Activated CD8-positive, alpha-beta memory T cell treated with anti-CD3 and anti-CD28 coated beads, Interleukin-2, amount 10 ng/mL, durations not matched to agents 7 days and 5 days (primary cell): ENCODE data around the gene MAPK10. TPM values are rescaled to one million over a fixed set of nuclear protein-coding genes. Genes with fewer than 3 reads are reported as not detected.

Source experiments
- ATAC-seq: fragments of 150-1000 bp; cut with Tn5 transposase; one replicate; pipeline ENCODE4 v1.10.0; 2021; ENCODE audit warnings: moderate library complexity
- CTCF ChIA-PET: fragments of 350-600 bp; sonication (Branson Sonifier 250); formaldehyde crosslinking; loops from one replicate; lab custom pipeline; 2021; ENCODE audit warnings: antibody characterized with exemption; lab: Charles Lee
- DNase-seq: peaks from one replicate; pipeline ENCODE4 v3.0.0-alpha.2; 2020
- H3K27ac Mint-ChIP-seq: one replicate; pipeline ENCODE4 v1.8.0; 2021; ENCODE audit warnings: mild to moderate bottlenecking, mixed read lengths
- H3K27me3 Mint-ChIP-seq: one replicate; pipeline ENCODE4 v1.8.0; 2021; ENCODE audit warnings: mixed read lengths
- H3K36me3 Mint-ChIP-seq: one replicate; pipeline ENCODE4 v1.8.0; 2021; ENCODE audit warnings: mild to moderate bottlenecking, mixed read lengths
- H3K4me1 Mint-ChIP-seq: one replicate; pipeline ENCODE4 v1.8.0; 2021; ENCODE audit warnings: mixed read lengths
- H3K4me3 Mint-ChIP-seq: one replicate; pipeline ENCODE4 v1.8.0; 2021; ENCODE audit warnings: mild to moderate bottlenecking, moderate library complexity, mixed read lengths
- H3K9me3 Mint-ChIP-seq: one replicate; pipeline ENCODE4 v1.8.0; 2022; ENCODE audit warnings: low read depth, mixed read lengths
- total RNA-seq, 2 experiments: library from RNA; stranded (reverse); gene quantifications; one replicate each; pipeline ENCODE4 v1.2.3, GENCODE V29; 2021

MAPK10 gene
- total RNA-seq, 2 experiments from 2014 or later, result not detected

GRCh38 chr4:85942107-85942506, 417.7 kb downstream of the MAPK10 start:
- no peaks in the 10 kb centered on the region for H3K4me1 Mint-ChIP-seq
- no peak overlapping the region for H3K4me3 Mint-ChIP-seq
- no peaks in the 10 kb centered on the region for H3K9me3 Mint-ChIP-seq

GRCh38 chr4:85940151-85940550, 419.7 kb downstream of the MAPK10 start:
- ATAC-seq (no peak), DNase-seq (no peak)
- Mint-ChIP-seq H3K4me1 (no peaks in the 10 kb centered on the region), H3K27me3 (no peaks in the 10 kb centered on the region), H3K4me3 (no peak overlapping the region), H3K9me3 (peaks cover 2% of the 10 kb centered on the region), H3K36me3 (no peaks in the 10 kb centered on the region), H3K27ac (no peak overlapping the region)
- CTCF ChIA-PET, result no interaction called here

More at GRCh38 chr4:85942107-85942506, 417.7 kb downstream of the MAPK10 start:
- DNase-seq (no peak), ATAC-seq (no peak)
- H3K27me3 Mint-ChIP-seq, result no peaks in the 10 kb centered on the region
- no peaks in the 10 kb centered on the region for H3K36me3 Mint-ChIP-seq
- CTCF ChIA-PET, result no interaction called here
- H3K27ac Mint-ChIP-seq, result no peak overlapping the region

Other genes with a start within 250 kb of the MAPK10 start
- gene PTPN13, start 234.3 kb upstream of the MAPK10 start, total RNA-seq, result under 1 TPM; 0.37 to 0.67 TPM